CD4-positive, alpha-beta T cell (primary cell): ENCODE measurements around the gene SERGEF. TPM values are rescaled to one million over a fixed set of nuclear protein-coding genes. Genes with fewer than 3 reads are reported as not detected.

Experiments used
- ATAC-seq: fragments of 200-7000 bp; cut with Tn5 transposase; one replicate; pipeline ENCODE4 v1.10.0; 2022; ENCODE audit warnings: mild to moderate bottlenecking; ENCODE audit not compliant: poor library complexity
- CTCF ChIA-PET: fragments of 350-600 bp; sonication (Branson Sonifier 250); formaldehyde crosslinking; loops from one replicate; lab custom pipeline; 2021; ENCODE audit warnings: antibody characterized with exemption, inconsistent platforms; lab: Charles Lee
- POLR2A ChIA-PET: fragments of 350-600 bp; sonication (Branson Sonifier 250); formaldehyde crosslinking; loops from one replicate; lab custom pipeline; 2021; ENCODE audit warnings: antibody characterized with exemption, inconsistent platforms; lab: Charles Lee
- DNase-seq, 14 experiments: peaks; one replicate each; pipeline ENCODE4 v3.0.0-alpha.2; 2013 to 2020; ENCODE audit warnings: mixed read lengths in 2 of 14
- H3K27ac ChIP-seq, 2 donors: one replicate each; pipeline versions ENCODE4 v1.5.1 to v1.7.0; 2013; ENCODE audit warnings: low read length in 2 of 2, low read depth in 1 of 2, mild to moderate bottlenecking in 1 of 2
- H3K27me3 ChIP-seq, 2 experiments: 1 replicate in 1 of 2; 2 replicates in 1 of 2; pipeline versions ENCODE4 v1.6.1 to v1.7.0; 2013; ENCODE audit warnings: low read length in 2 of 2, control low read depth in 1 of 2, mild to moderate bottlenecking in 1 of 2, moderate library complexity in 1 of 2; ENCODE audit not compliant: insufficient read depth in 2 of 2, control insufficient read depth in 1 of 2
- H3K36me3 ChIP-seq: one replicate; pipeline ENCODE4 v1.6.1; 2013; ENCODE audit warnings: low read length, control low read depth; ENCODE audit not compliant: insufficient read depth
- H3K4me1 ChIP-seq: one replicate; pipeline ENCODE4 v1.6.1; 2013; ENCODE audit warnings: low read length, control low read depth; ENCODE audit not compliant: insufficient read depth
- H3K4me3 ChIP-seq: one replicate; pipeline ENCODE4 v1.5.1; 2013; ENCODE audit warnings: mild to moderate bottlenecking, low read length, moderate library complexity
- H3K9me3 ChIP-seq, 2 experiments: 1 replicate in 1 of 2; 2 replicates in 1 of 2; pipeline versions ENCODE4 v1.6.1 to v1.7.0; 2013; ENCODE audit warnings: low read length in 2 of 2, mild to moderate bottlenecking in 2 of 2, control low read depth in 1 of 2, moderate library complexity in 1 of 2; ENCODE audit not compliant: control insufficient read depth in 1 of 2, insufficient read depth in 1 of 2
- H3K27ac Mint-ChIP-seq: one replicate; pipeline ENCODE4 v1.8.0; 2020; ENCODE audit warnings: mixed read lengths
- H3K27me3 Mint-ChIP-seq: one replicate; pipeline ENCODE4 v1.8.0; 2021; ENCODE audit warnings: mixed read lengths
- H3K36me3 Mint-ChIP-seq: one replicate; pipeline ENCODE4 v1.8.0; 2021; ENCODE audit warnings: low read depth, mixed read lengths
- H3K4me1 Mint-ChIP-seq: one replicate; pipeline ENCODE4 v1.8.0; 2021; ENCODE audit warnings: low read depth, mixed read lengths
- H3K4me3 Mint-ChIP-seq: one replicate; pipeline ENCODE4 v1.8.0; 2020; ENCODE audit warnings: mild to moderate bottlenecking, mixed read lengths
- H3K9me3 Mint-ChIP-seq: one replicate; pipeline ENCODE4 v1.8.0; 2020; ENCODE audit warnings: mixed read lengths
- intact Hi-C, 2 experiments: fragments of 100-400 bp; cut with DNase I in 1 of 2; cut with micrococcal nuclease in 1 of 2; formaldehyde crosslinking; loops; one replicate each; pipeline versions ENCODE4 v1.15.1 to v1.9.0; 2023 to 2025; cut with DNase I, micrococcal nuclease
- total RNA-seq, 174 experiments: library from RNA in 2 of 174; stranded (reverse) in 2 of 174; gene quantifications; one replicate each; pipeline ENCODE4 v1.2.3 and lab custom pipeline; 2021 to 2026
- TF ChIP-seq, protein P1 (sequence below): fragments of 200-600 bp; IDR thresholded peaks from one replicate; pipeline ENCODE4 v1.8.0; 2022; ENCODE audit warnings: antibody characterized with exemption, mild to moderate bottlenecking

Gene SERGEF
- total RNA-seq, 2 experiments from 2014 or later = 35.2 to 37.1 TPM

DNA sequence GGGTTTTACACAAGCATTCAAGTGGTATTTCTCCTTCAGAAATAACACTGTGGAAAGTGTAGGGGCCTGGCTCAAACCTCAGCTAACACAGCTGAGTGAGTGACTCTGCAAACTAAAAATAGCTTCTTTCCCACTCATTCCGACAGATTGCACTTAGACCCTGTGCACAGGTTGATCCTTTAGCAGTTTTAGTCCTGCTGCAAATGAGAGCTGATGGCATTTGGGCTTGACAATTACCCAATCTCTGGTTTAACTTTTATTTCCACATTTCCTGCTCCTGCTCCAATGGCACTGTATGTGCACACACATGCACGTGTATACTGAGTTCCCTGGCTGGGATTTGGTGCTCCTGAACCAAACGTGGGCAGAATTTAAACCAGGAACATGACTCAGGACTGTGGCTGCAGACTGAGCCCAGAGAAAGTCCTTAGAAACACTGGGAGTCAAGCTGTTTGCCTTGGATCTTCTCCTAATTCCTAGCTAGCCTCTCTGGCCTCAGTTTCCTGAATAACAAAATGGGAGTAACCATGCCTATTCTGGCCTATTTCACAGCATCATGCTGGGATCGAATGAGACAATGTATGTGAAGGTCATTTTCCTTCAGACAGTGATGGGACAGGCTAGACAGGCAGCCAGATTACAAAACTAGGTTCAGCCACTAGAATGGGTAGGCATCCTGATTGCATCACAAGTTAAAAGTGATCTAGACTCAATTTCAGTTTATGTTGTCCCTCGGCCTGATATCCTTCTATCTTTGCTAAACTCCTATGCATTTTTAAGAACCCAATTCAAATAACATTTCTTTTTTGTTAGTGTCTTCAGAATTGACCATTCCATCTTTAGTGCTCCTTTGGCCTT is 58.2 kb downstream of the SERGEF start:
- Histone ChIP-seq H3K4me1 (no peaks in the 10 kb centered on the region), H3K27ac (no peak overlapping the region), H3K4me3 (no peak overlapping the region), H3K9me3 (no peaks in the 10 kb centered on the region), H3K36me3 (peaks cover 73% of the 10 kb centered on the region), H3K27me3 (no peaks in the 10 kb centered on the region)
- H3K4me3 Mint-ChIP-seq = no peak overlapping the region
- TF ChIP-seq, protein P1, sequence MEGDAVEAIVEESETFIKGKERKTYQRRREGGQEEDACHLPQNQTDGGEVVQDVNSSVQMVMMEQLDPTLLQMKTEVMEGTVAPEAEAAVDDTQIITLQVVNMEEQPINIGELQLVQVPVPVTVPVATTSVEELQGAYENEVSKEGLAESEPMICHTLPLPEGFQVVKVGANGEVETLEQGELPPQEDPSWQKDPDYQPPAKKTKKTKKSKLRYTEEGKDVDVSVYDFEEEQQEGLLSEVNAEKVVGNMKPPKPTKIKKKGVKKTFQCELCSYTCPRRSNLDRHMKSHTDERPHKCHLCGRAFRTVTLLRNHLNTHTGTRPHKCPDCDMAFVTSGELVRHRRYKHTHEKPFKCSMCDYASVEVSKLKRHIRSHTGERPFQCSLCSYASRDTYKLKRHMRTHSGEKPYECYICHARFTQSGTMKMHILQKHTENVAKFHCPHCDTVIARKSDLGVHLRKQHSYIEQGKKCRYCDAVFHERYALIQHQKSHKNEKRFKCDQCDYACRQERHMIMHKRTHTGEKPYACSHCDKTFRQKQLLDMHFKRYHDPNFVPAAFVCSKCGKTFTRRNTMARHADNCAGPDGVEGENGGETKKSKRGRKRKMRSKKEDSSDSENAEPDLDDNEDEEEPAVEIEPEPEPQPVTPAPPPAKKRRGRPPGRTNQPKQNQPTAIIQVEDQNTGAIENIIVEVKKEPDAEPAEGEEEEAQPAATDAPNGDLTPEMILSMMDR = no peak
- no peaks in the 10 kb centered on the region for H3K9me3 Mint-ChIP-seq
- H3K4me1 Mint-ChIP-seq = no peaks in the 10 kb centered on the region
- CTCF ChIA-PET = no interaction called here
- H3K27ac Mint-ChIP-seq = no peak overlapping the region
- DNase-seq (no peak), ATAC-seq (no peak)
- POLR2A ChIA-PET = interaction anchor here (0.6 to 0.8 kb wide), 2 partner anchors 10 to 82 kb away, joined by 3 read pairs; no protein-coding TSS in a partner anchor
- intact Hi-C loops = no loop called here
- H3K27me3 Mint-ChIP-seq = no peaks in the 10 kb centered on the region
- peaks cover 97% of the 10 kb centered on the region for H3K36me3 Mint-ChIP-seq

DNA sequence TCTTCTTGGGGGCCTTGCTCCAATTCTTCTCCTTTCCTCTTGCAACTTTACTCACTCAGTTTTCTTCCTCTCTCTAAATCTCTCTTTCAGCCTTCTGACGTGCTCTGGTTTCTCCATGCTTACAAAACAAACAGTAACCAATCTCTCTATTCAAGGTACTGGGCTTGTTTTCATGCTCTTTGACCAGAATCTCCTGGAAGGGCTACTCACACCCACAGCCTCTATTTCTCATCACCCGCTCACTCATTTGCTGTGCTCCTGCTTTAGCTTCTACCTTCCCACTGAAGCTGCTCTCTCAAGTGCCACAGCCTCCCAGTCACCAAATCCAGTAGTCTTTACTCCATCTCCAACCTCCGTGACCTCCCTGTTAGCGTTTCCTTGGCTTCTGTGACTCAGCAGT is 60.4 kb downstream of the SERGEF start:
- ChIA-PET CTCF (no interaction called here), POLR2A (no interaction called here)
- Histone ChIP-seq H3K36me3 (peaks cover 63% of the 10 kb centered on the region), H3K27ac (no peak overlapping the region), H3K9me3 (no peaks in the 10 kb centered on the region), H3K4me1 (no peaks in the 10 kb centered on the region), H3K4me3 (no peak overlapping the region), H3K27me3 (no peaks in the 10 kb centered on the region)
- H3K4me3 Mint-ChIP-seq = no peak overlapping the region
- no peaks in the 10 kb centered on the region for H3K9me3 Mint-ChIP-seq
- peaks cover 97% of the 10 kb centered on the region for H3K36me3 Mint-ChIP-seq
- DNase-seq (no peak), ATAC-seq (no peak)
- intact Hi-C loops = no loop called here
- H3K27me3 Mint-ChIP-seq = no peaks in the 10 kb centered on the region
- H3K27ac Mint-ChIP-seq = no peak overlapping the region
- no peaks in the 10 kb centered on the region for H3K4me1 Mint-ChIP-seq
- TF ChIP-seq, protein P1 = no peak

DNA sequence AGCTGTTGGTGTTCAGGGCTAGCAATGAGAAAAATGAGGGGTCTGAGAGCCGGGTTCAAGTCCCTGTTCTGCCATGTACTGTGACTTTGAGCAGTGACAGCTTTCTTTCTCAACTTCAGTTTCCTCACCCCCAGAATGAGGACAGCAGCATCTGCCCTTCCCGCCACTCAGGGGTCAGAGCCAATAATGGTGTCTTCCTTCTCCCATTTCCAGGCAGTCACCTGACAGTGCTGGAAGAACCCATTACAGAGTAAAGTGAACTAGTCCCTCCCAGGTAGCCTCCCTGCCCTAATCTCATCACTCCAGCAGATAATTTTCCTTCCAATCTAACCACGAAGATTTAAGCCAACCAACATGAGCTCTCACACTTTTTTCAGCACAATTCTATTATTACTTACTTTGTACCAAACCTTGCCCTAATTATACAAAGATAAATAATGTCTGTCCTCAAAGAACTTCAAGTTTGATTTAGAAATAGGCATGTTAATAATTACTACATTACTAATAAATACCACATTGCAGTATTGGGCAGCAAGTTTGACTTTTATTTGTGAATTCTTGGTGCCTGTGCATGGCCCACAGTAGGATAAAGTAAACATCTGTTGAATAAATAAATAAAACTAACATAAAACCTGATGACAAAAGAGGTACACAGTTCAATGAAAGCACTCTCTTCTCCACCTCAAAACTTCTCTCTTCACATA is 61.0 kb downstream of the SERGEF start:
- ChIA-PET CTCF (no interaction called here), POLR2A (no interaction called here)
- H3K4me1 Mint-ChIP-seq = no peaks in the 10 kb centered on the region
- Histone ChIP-seq H3K27ac (no peak overlapping the region), H3K9me3 (no peaks in the 10 kb centered on the region), H3K36me3 (peaks cover 61% of the 10 kb centered on the region), H3K27me3 (no peaks in the 10 kb centered on the region), H3K4me1 (no peaks in the 10 kb centered on the region), H3K4me3 (no peak overlapping the region)
- H3K9me3 Mint-ChIP-seq = no peaks in the 10 kb centered on the region
- intact Hi-C loops = no loop called here
- no peak overlapping the region for H3K4me3 Mint-ChIP-seq
- ATAC-seq = no peak
- TF ChIP-seq, protein P1 = no peak
- peaks cover 97% of the 10 kb centered on the region for H3K36me3 Mint-ChIP-seq
- DNase-seq = no peak
- no peak overlapping the region for H3K27ac Mint-ChIP-seq
- no peaks in the 10 kb centered on the region for H3K27me3 Mint-ChIP-seq
